K562 (cell line): ENCODE measurements around the gene CNRIP1. TPM values are rescaled to one million over a fixed set of nuclear protein-coding genes. Genes with fewer than 3 reads are reported as not detected.

Source experiments
- CBFB ChIP-seq: sonication (generic); formaldehyde crosslinking; IDR thresholded peaks from 2 replicates; pipeline ENCODE4 v1.4.0; 2020; ENCODE audit warnings: mild to moderate bottlenecking, missing genetic modification reagents
- CC2D1A ChIP-seq: fragments of 450-650 bp; IDR thresholded peaks from 2 replicates; pipeline ENCODE4 v1.6.1; 2017; ENCODE audit warnings: mild to moderate bottlenecking
- CHD1 ChIP-seq: fragments of 200-600 bp; sonication (generic); IDR thresholded peaks from one replicate; pipeline ENCODE4 v1.6.1; 2012; ENCODE audit warnings: mild to moderate bottlenecking, moderate library complexity, low read length, inconsistent platforms
- CXXC5 ChIP-seq: fragments of 250-450 bp; sonication (Bioruptor Pico); IDR thresholded peaks from 2 replicates; pipeline ENCODE4 v1.8.0; 2022; ENCODE audit warnings: inconsistent platforms, mild to moderate bottlenecking, moderate library complexity
- GTF2E2 ChIP-seq: fragments of 200-800 bp; sonication (Bioruptor generic); IDR thresholded peaks from 2 replicates; pipeline ENCODE4 v1.6.1; 2016; ENCODE audit warnings: missing genetic modification characterization, missing compliant biosample characterization
- HSF4 ChIP-seq: fragments of 250-450 bp; sonication (Bioruptor Pico); IDR thresholded peaks from 2 replicates; pipeline ENCODE4 v2.1.2; 2022; ENCODE audit warnings: mild to moderate bottlenecking, moderate library complexity, borderline replicate concordance
- IFI16 ChIP-seq: fragments of 250-450 bp; sonication (Bioruptor Pico); IDR thresholded peaks from 2 replicates; pipeline ENCODE4 v2.1.2; 2022; ENCODE audit warnings: mild to moderate bottlenecking, inconsistent platforms
- MTA1 ChIP-seq: fragments of 450-650 bp; IDR thresholded peaks from 2 replicates; pipeline ENCODE4 v1.6.1; 2017; ENCODE audit warnings: borderline replicate concordance
- NBN ChIP-seq: fragments of 450-650 bp; IDR thresholded peaks from 2 replicates; pipeline ENCODE4 v1.6.1; 2016; ENCODE audit warnings: low read depth, mild to moderate bottlenecking
- NEUROD1 ChIP-seq: fragments of 150-350 bp; IDR thresholded peaks from 2 replicates; pipeline ENCODE4 v1.6.1; 2014; ENCODE audit warnings: borderline replicate concordance, low read length, low read depth; ENCODE audit not compliant: partially characterized antibody
- PHTF2 ChIP-seq: fragments of 250-450 bp; sonication (Bioruptor Pico); IDR thresholded peaks from 2 replicates; pipeline ENCODE4 v1.5.0; 2021; ENCODE audit warnings: mild to moderate bottlenecking
- PKNOX1 ChIP-seq: fragments of 450-650 bp; IDR thresholded peaks from 2 replicates; pipeline ENCODE4 v1.6.1; 2016
- RNF219 ChIP-seq: fragments of 250-450 bp; sonication (Bioruptor Pico); IDR thresholded peaks from 2 replicates; pipeline ENCODE4 v1.5.0; 2022; ENCODE audit warnings: mild to moderate bottlenecking
- SETDB1 ChIP-seq: IDR thresholded peaks from one replicate; pipeline ENCODE4 v1.6.1; 2012; ENCODE audit warnings: low read length, control low read depth, inconsistent platforms
- TGIF2 ChIP-seq: sonication (generic); formaldehyde crosslinking; IDR thresholded peaks from 2 replicates; pipeline ENCODE4 v1.8.1; 2022; ENCODE audit warnings: mild to moderate bottlenecking, missing genetic modification reagents, moderate library complexity
- VEZF1 ChIP-seq: fragments of 200-800 bp; sonication (Bioruptor generic); IDR thresholded peaks from 2 replicates; pipeline ENCODE4 v1.6.1; 2017; ENCODE audit warnings: missing genetic modification characterization, missing compliant biosample characterization
- ZKSCAN3 ChIP-seq: fragments of 250-450 bp; sonication (Bioruptor Pico); IDR thresholded peaks from 2 replicates; pipeline ENCODE4 v1.4.0; 2020
- ZNF583 ChIP-seq: fragments of 250-450 bp; sonication (Bioruptor Pico); IDR thresholded peaks from 2 replicates; pipeline ENCODE4 v1.4.0; 2020
- ZNF589 ChIP-seq: fragments of 200-800 bp; sonication (Bioruptor generic); IDR thresholded peaks from 2 replicates; pipeline ENCODE4 v1.6.1; 2016; ENCODE audit warnings: low read depth, missing genetic modification characterization, missing compliant biosample characterization
- ZNF75A ChIP-seq: fragments of 450-650 bp; formaldehyde crosslinking; IDR thresholded peaks from 2 replicates; pipeline ENCODE4 v1.4.0; 2020; ENCODE audit warnings: mild to moderate bottlenecking
- polyA plus RNA-seq, 8 experiments: library from polyadenylated mRNA; depleted of rRNA in 4 of 8; stranded (reverse) in 5 of 8; unstranded in 3 of 8; fragments of >200 nt; fragmentation: Nextera tagmentation in 2 of 8; fragmentation: Illumina TruSeq in 1 of 8; extraction: Ambion mirVana in 2 of 8; extraction: Trizol in 1 of 8; gene quantifications; 2 replicates each; pipeline versions ENCODE4 v1.2.1 to v1.2.3, GENCODE V29; 2011 to 2014; ENCODE audit warnings: inconsistent platforms in 1 of 8, missing spikeins in 1 of 8
- total RNA-seq, 7 experiments: library from RNA; depleted of rRNA in 6 of 7; stranded (reverse); fragments of >200 nt in 6 of 7; fragmentation: Illumina TruSeq in 2 of 7; extraction: Trizol in 2 of 7; gene quantifications; 2 replicates each; pipeline versions ENCODE4 v1.2.1 to v1.2.3, GENCODE V29; 2011 to 2021; ENCODE audit warnings: low replicate concordance in 1 of 7
- TF ChIP-seq, protein P1 (sequence below): fragments of 450-650 bp; formaldehyde crosslinking; IDR thresholded peaks from 2 replicates; pipeline ENCODE4 v1.4.0; 2022; ENCODE audit warnings: mild to moderate bottlenecking, moderate library complexity

Gene CNRIP1
- total and polyA plus RNA-seq, 9 of the 15 experiments (the other 6 are each of a cell fraction or from before 2014, with no cell fraction given) = 0.59 to 2.1 (median 1.5) TPM

DNA sequence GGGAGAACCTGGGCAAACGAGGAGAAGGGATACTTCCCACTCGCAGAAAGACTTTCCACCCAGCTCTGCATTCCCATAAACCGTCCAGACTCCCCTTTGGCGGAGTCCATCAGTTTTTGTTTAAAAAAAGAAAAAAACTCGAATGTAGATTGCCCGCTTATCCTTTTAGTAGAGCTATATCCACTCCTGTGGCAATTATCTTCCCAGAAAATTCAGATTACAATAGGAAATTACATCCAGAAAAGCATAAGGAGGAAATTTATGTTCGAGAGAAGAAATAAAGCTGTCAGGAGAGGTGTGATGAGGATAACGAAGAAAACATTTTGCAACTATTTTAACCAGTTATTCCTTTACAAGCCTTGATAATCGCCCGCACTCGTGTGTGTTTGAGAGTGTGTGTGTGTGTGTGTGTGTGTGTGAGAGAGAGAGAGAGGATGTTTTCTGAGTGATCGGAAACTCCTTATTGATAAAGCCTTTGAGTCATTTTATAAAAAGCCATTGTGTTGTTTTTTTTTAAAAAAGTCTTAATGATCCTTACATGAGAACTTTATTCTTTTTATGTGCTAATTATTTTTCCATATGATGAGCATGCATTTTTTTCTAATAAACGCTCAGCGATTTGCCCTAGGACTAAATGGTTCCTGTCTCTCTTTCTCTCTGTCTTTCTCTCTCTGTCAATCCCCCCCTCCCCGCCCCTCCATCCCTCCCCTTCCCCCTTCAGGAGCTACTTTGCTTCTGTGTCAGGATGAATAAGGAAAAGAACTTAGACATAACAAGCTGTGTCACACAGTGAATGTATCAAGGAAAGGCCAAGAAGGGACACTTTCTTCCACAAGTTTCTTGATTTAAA lies 66.3 kb downstream of the CNRIP1 start (continued):
- TF ChIP-seq VEZF1 (CRISPR knock-in tag) = peak; percentile 16; the same call in 1 of the 2 replicates
- TF ChIP-seq NEUROD1 = no peak
- no peak for TF ChIP-seq PHTF2 (CRISPR knock-in tag)
- TF ChIP-seq HSF4 (CRISPR knock-in tag) = no peak
- TF ChIP-seq NBN = no peak
- TF ChIP-seq ZNF583 (CRISPR knock-in tag) = no peak
- TF ChIP-seq MTA1 = no peak
- TF ChIP-seq ZNF75A = no peak
- TF ChIP-seq PKNOX1 = no peak
- TF ChIP-seq RNF219 (CRISPR knock-in tag) = no peak
- TF ChIP-seq ZNF589 (CRISPR knock-in tag) = no peak
- TF ChIP-seq CHD1 = peak; percentile 26
- TF ChIP-seq, protein P1, sequence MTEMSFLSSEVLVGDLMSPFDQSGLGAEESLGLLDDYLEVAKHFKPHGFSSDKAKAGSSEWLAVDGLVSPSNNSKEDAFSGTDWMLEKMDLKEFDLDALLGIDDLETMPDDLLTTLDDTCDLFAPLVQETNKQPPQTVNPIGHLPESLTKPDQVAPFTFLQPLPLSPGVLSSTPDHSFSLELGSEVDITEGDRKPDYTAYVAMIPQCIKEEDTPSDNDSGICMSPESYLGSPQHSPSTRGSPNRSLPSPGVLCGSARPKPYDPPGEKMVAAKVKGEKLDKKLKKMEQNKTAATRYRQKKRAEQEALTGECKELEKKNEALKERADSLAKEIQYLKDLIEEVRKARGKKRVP (CRISPR knock-in tag) = no peak
- no peak for TF ChIP-seq IFI16 (CRISPR knock-in tag)
- TF ChIP-seq CC2D1A = no peak; the same call in 1 of the 2 replicates
- no peak for TF ChIP-seq GTF2E2 (tag)
- TF ChIP-seq CXXC5 = no peak
- no peak for TF ChIP-seq ZKSCAN3
- no peak for TF ChIP-seq CBFB (CRISPR knock-in tag)
- no peak for TF ChIP-seq TGIF2 (CRISPR knock-in tag)
- no peak for TF ChIP-seq SETDB1
